ENCODE results near the gene PNPLA6. TPM values are rescaled to one million over a fixed set of nuclear protein-coding genes. Genes with fewer than 3 reads are reported as not detected.

The PNPLA6 gene
- total and polyA plus RNA-seq, 9 of the 15 experiments (the other 6 are each of a cell fraction or from before 2014, with no cell fraction given) = 0.07 to 30.2 (median 8.3) TPM

DNA sequence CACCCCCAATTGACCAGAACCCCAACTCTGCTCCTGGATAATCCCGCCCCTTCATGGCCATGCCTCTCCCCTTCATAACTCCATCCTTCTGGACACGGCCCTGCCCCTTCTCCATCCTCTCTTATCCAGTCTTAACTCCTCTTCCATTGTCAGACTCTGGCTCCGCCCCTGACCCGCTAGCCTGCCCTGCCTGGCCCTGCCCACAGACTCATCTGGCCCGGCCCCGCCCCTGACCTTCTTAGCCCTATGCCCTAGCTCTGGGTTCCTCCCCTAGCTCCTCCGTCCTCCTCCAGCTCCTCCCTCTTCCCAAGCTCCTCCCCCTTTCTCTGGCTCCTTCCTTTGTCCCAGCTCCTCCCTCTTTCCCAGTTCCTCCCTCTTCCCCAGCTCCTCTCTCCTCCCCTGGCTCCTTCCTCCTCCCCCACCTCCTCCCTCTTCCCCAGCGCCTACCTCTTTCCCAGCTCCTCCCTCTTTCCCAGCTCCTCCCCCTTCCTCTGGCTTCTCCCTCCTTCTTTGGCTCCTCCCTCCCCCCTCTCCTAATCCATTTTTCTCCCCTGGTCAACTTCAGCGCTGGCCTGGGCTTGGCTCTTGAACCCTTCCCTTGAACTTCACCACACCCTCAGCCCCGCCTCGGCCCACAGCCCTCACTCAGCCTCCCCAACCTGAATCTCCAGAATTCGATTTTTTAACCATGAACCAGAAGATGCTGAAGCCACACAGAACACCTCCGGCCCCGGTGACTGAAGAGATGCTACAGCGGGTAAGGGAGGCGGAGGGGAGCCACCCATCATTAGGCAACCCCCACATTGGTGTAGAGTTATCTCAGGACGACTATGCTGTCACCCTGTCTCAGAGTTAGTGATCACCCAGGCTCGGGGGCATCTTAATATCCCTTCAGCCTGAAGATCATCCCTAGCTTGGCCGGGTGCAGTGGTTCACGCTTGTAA lies 28.9 kb upstream of the PNPLA6 start (continued):
- TF ChIP-seq, protein P1, sequence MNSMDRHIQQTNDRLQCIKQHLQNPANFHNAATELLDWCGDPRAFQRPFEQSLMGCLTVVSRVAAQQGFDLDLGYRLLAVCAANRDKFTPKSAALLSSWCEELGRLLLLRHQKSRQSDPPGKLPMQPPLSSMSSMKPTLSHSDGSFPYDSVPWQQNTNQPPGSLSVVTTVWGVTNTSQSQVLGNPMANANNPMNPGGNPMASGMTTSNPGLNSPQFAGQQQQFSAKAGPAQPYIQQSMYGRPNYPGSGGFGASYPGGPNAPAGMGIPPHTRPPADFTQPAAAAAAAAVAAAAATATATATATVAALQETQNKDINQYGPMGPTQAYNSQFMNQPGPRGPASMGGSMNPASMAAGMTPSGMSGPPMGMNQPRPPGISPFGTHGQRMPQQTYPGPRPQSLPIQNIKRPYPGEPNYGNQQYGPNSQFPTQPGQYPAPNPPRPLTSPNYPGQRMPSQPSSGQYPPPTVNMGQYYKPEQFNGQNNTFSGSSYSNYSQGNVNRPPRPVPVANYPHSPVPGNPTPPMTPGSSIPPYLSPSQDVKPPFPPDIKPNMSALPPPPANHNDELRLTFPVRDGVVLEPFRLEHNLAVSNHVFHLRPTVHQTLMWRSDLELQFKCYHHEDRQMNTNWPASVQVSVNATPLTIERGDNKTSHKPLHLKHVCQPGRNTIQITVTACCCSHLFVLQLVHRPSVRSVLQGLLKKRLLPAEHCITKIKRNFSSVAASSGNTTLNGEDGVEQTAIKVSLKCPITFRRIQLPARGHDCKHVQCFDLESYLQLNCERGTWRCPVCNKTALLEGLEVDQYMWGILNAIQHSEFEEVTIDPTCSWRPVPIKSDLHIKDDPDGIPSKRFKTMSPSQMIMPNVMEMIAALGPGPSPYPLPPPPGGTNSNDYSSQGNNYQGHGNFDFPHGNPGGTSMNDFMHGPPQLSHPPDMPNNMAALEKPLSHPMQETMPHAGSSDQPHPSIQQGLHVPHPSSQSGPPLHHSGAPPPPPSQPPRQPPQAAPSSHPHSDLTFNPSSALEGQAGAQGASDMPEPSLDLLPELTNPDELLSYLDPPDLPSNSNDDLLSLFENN (IDR thresholded peaks at IDR 0.05; ENCODE audit: low read depth in 2 of 2, low read length in 2 of 2) = no peak
- TF ChIP-seq, protein P2, sequence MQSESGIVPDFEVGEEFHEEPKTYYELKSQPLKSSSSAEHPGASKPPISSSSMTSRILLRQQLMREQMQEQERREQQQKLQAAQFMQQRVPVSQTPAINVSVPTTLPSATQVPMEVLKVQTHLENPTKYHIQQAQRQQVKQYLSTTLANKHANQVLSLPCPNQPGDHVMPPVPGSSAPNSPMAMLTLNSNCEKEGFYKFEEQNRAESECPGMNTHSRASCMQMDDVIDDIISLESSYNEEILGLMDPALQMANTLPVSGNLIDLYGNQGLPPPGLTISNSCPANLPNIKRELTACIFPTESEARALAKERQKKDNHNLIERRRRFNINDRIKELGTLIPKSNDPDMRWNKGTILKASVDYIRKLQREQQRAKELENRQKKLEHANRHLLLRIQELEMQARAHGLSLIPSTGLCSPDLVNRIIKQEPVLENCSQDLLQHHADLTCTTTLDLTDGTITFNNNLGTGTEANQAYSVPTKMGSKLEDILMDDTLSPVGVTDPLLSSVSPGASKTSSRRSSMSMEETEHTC (IDR thresholded peaks at IDR 0.05) = no peak
- peak; percentile 64 for TF ChIP-seq POLR2B (IDR thresholded peaks at IDR 0.05; ENCODE audit: low read depth, partially characterized antibody)
- peak; percentile 84 for TF ChIP-seq MIER1 (IDR thresholded peaks at IDR 0.05; ENCODE audit: low read depth)
- no peak for TF ChIP-seq PTRF (tag; IDR thresholded peaks at IDR 0.05)
- 0 out of 2 replicates have a peak, but pooled peaks have one; percentile 18 for TF ChIP-seq TAL1 (IDR thresholded peaks at IDR 0.05)
- TF ChIP-seq CBFB (CRISPR knock-in tag; IDR thresholded peaks at IDR 0.05) = no peak
- TF ChIP-seq CC2D1A (IDR thresholded peaks at IDR 0.05) = peak; percentile 74
- TF ChIP-seq U2AF2 (optimal IDR thresholded peaks at IDR 0.05; ENCODE audit: low read depth, low read length) = no peak
- no peak for TF ChIP-seq PHF20 (IDR thresholded peaks at IDR 0.05; ENCODE audit: partially characterized antibody)
- no peak for TF ChIP-seq PYGO2 (tag; IDR thresholded peaks at IDR 0.05)
- TF ChIP-seq, protein P3, sequence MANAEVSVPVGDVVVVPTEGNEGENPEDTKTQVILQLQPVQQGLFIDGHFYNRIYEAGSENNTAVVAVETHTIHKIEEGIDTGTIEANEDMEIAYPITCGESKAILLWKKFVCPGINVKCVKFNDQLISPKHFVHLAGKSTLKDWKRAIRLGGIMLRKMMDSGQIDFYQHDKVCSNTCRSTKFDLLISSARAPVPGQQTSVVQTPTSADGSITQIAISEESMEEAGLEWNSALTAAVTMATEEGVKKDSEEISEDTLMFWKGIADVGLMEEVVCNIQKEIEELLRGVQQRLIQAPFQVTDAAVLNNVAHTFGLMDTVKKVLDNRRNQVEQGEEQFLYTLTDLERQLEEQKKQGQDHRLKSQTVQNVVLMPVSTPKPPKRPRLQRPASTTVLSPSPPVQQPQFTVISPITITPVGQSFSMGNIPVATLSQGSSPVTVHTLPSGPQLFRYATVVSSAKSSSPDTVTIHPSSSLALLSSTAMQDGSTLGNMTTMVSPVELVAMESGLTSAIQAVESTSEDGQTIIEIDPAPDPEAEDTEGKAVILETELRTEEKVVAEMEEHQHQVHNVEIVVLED (CRISPR knock-in tag; IDR thresholded peaks at IDR 0.05) = no peak
- no peak for TF ChIP-seq ZNF3 (CRISPR knock-in tag; IDR thresholded peaks at IDR 0.05)
- TF ChIP-seq LARP7 (IDR thresholded peaks at IDR 0.05) = peak; percentile 97
- TF ChIP-seq GATAD2A (IDR thresholded peaks at IDR 0.05) = peak; percentile 75; the same call in 1 of the 2 replicates
- no peak for TF ChIP-seq ZNF140 (CRISPR knock-in tag; IDR thresholded peaks at IDR 0.05)
- TF ChIP-seq, protein P4, sequence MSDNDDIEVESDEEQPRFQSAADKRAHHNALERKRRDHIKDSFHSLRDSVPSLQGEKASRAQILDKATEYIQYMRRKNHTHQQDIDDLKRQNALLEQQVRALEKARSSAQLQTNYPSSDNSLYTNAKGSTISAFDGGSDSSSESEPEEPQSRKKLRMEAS (CRISPR knock-in tag; IDR thresholded peaks at IDR 0.05) = peak; percentile 36; the same call in 1 of the 2 replicates
- TF ChIP-seq ELF1 (tag; IDR thresholded peaks at IDR 0.05) = no peak
- TF ChIP-seq, protein P5, sequence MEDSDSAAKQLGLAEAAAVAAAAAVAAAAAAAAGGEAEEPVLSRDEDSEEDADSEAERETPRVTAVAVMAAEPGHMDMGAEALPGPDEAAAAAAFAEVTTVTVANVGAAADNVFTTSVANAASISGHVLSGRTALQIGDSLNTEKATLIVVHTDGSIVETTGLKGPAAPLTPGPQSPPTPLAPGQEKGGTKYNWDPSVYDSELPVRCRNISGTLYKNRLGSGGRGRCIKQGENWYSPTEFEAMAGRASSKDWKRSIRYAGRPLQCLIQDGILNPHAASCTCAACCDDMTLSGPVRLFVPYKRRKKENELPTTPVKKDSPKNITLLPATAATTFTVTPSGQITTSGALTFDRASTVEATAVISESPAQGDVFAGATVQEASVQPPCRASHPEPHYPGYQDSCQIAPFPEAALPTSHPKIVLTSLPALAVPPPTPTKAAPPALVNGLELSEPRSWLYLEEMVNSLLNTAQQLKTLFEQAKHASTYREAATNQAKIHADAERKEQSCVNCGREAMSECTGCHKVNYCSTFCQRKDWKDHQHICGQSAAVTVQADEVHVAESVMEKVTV (CRISPR knock-in tag; IDR thresholded peaks at IDR 0.05) = no peak
- TF ChIP-seq ZFP30 (CRISPR knock-in tag; IDR thresholded peaks at IDR 0.05; ENCODE audit: borderline replicate concordance) = no peak
